GM21528 (cell line): Measurements from ENCODE around the gene IL1RAPL1.

Experiments
- ATAC-seq: cut with Tn5 transposase; IDR thresholded peaks from one replicate; pipeline ENCODE4 v1.9.1; 2021; ENCODE audit warnings: mild to moderate bottlenecking, moderate library complexity; ENCODE audit not compliant: unreplicated experiment, low FRiP score

Gene IL1RAPL1

DNA sequence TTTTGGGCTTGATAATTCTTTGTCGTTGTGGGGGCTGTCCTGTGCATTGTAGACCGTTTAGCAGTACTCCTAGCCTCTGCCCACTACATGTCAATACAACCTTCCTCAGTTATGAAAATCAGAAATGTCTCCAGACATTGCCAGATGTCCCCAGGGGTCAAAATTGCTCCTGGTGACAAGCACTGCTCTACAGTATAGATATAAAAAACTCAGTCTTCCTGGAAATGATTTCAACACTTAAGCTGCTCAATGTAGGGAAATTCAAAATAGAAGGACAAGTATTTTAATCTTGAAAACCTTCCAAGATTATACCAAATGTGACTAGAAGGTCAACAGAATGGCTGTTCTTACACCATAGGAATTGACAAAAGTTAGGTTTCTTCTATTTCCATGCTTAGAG lies 1339.4 kb downstream of the IL1RAPL1 start:
- no peak for ATAC-seq

DNA sequence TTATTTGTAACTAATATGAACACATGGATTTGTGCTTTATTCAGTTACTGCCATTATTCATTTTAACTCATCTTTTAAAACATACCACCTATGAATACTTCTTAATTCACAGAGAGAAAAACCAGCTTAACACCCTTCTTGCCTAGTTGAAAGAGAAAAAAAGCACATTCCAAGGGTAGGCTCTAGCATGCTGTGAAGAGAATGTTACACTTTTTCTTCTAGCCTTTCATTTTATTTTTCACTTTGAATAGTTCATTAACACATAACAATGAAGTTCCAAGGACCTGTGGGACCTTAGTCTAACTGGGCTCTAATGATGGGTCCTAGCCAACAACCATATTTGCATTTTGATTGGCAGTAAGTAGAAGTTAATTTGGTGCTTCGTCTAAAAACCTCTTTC lies 1348.2 kb downstream of the IL1RAPL1 start:
- no peak for ATAC-seq

DNA sequence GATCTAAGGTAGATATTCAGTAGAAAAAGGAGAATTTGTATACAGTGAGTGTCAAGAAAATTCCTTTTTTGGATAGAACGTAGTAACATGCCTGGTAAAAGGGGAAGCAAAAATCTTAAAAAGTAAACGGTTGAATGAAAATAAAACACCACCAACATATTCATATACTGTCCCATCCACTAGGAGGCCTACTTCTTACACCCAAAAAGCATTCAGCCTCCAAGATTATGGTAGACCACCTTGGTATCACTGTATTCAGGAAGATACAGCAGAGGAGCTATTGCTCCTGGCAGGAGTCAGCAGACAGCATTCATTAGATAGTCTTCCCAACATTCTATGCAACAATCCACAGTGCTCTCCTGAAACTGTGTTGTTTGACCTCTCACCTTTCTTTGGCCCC lies 1353.5 kb downstream of the IL1RAPL1 start:
- ATAC-seq = no peak

DNA sequence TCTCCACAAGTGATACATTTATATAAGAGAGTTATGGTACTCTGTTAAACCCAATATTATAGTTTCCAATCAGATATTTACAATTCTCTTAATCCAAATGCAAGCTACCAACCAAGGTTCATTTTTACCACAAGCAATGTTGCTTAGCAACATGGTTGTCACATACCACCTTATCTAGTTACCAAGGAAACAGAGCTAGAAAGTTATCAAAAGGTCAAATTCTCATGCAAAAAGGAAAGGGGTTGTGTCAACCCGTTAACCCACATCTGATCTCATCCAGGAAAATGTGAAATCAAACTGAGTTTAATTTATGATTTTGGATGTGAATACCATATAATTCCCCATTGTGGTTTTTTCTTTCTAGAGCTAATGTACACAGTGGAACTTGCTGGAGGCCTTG lies 1354.0 kb downstream of the IL1RAPL1 start:
- ATAC-seq = no peak

DNA sequence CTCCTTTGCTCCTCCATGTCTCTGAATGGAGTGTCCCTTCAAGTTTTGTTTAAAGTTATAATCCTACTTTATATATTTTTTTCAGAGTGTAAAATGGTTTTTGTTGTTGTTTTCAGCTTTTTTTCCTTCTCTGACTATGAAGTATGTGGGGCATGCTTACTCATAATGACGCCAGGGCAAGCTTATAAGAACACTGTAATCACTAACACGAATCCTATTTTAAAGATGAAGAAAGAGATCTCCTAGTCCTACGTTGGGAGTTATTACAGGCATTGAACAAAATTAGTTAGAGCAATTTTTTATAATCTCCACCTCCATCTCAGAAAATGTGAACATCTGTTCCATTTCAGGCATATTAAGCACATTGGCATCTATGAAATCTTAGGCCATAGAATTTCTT lies 1360.0 kb downstream of the IL1RAPL1 start:
- no peak for ATAC-seq

DNA sequence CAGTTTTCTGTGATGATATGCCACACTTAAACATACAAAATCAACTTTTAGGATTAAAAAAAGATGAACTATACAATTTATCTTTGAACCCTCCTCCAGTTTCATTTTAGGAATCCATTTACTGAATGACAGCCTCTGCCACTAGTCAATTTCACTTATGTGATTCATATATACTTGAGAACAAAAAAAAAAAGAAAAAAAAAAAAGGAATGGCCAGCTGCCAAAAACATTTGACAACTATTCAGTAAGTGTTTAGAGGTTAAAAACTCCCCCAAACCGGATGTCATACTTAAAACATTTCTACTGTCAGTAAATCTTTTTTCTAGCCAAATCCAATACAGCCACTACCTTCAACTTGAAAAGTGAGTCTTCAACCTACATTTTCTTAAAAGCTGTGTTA lies 1361.4 kb downstream of the IL1RAPL1 start:
- ATAC-seq = no peak

DNA sequence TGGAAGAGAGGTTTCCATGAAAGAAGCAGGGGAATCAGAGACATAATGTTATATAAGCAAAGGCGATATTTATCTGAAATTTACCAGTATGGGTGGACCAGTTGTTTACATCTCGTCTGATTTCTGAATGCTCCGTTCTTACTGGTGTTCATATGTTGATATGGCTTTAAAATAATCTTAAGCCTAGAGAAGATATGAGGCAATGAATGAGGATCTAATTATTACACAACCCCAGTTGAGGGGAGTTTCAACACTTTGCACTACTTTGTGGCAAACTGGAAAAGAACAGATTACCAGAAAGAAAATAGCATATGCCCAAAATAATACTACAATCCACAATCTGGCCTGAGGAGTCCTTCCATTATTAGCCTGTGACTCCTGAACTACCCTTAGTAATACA lies 1364.8 kb downstream of the IL1RAPL1 start:
- no peak for ATAC-seq

DNA sequence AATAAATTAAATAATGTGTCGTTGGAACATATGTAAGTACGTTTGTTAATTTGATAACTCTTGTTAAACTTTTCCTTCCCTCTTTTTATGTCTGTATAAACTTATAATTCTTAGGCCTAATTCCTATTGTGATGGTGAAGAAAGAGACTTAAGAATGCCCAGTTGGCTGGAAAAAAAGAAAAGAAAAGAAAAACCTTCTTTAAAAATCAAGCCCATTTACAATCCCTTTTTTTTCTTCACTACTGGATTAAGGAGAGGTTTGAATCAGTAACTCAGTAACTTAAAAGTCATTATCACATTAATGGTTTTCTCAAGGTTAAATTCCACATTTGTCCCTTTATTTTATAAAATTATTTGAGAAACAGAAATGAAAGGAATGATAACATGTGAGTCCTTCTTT lies 1374.8 kb downstream of the IL1RAPL1 start:
- no peak for ATAC-seq

DNA sequence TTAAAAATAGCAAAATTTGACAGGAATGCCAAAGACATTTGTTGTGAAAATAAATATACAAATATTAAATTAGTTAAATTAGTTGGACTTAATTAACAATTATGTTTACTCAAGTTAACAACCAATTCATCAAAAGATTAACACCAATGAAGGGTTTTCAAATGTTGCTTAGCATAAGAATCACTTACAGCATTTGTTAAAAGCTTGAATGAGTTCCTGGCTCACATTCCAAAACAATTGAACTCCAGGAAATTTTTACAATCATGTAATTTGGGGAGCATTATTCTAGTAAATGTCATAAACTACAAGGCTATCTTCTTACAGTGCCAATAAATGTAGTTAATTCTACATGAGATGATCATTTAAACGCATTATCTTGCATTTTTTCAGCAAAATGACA lies 1378.4 kb downstream of the IL1RAPL1 start:
- ATAC-seq = no peak

DNA sequence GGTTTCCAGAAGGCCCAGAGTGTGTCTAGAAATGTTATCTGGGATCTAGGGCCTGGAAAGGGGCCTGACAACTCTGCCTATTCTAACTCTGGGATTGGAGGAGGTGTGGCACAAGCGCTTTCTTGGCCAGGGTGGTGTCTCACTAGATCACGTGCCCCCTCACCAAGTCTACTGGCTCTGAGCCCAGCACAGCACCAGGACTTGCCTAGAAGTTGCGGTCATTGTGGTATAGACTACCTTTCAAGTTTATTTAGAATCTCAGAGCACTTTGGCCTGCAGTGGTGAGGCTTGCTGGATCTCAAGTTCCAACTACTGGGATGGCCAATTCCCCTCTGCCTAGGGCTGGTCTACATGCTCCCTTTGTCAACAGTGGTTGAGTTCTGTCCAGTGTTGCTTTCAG lies 1404.8 kb downstream of the IL1RAPL1 start:
- no peak for ATAC-seq

DNA sequence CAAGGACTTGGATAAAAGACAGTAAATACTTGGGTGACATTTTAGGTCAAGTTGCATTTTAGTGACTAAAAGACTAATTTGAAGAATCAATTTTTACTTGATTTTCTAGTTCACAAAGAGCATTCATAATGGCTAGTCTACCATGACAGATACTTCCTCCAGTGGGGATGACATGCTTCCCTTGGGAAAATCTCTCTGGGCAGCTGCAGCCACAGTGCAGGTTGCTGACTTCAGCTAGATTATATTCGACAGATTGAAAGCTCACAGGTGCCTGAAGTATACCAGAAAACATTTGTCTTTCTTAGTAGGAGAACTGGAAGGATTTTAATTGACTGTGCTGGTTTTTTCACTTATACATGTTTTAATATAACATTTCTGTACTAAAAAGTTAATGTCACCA lies 1418.6 kb downstream of the IL1RAPL1 start:
- no peak for ATAC-seq
